IMR-90 (cell line): ENCODE results near the gene CFAP92.

ENCODE experiments used
- CEBPB ChIP-seq: IDR thresholded peaks from 2 replicates; pipeline ENCODE4 v1.6.1; 2012; ENCODE audit warnings: low read depth, low read length, improper control_type of control experiment
- CTCF ChIP-seq: conservative IDR thresholded peaks from 2 replicates; pipeline ENCODE4 v1.5.1; 2012; ENCODE audit warnings: mild to moderate bottlenecking, low read depth, low read length, improper control_type of control experiment
- FOS ChIP-seq: fragments of 150-350 bp; IDR thresholded peaks from 2 replicates; pipeline ENCODE4 v1.6.1; 2016; ENCODE audit warnings: low read depth, low read length
- NFE2L2 ChIP-seq: fragments of 150-350 bp; IDR thresholded peaks from 2 replicates; pipeline ENCODE4 v1.6.1; 2016; ENCODE audit warnings: low read depth, mild to moderate bottlenecking, low read length
- POLR2A ChIP-seq: IDR thresholded peaks from 2 replicates; pipeline ENCODE4 v1.6.1; 2012; ENCODE audit warnings: mild to moderate bottlenecking, low read depth, low read length
- RFX5 ChIP-seq: IDR thresholded peaks from 2 replicates; pipeline ENCODE4 v1.8.0; 2012; ENCODE audit warnings: low read depth, mild to moderate bottlenecking, low read length, moderate library complexity

DNA sequence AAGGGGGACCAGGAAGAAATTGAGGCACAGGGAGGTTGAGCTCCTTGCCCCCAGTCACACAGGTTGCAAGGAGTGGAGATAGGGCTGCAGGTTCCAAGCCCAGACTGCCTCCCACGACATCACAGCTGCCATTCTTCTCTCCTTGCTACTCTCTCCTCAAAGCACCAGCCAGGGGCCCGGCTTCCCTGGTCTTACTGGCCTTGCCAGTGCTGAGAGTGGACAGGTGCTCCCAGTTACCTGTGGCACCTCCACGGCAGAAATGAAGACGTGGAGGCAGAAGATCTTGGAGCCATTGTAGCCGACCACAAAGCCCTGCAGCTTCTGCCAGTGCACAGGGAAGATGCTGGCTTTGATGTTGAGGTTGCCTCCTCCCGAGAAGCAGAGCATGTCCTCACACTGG lies 132.4 kb downstream of the CFAP92 start:
- TF ChIP-seq CTCF = no peak
- TF ChIP-seq NFE2L2 = no peak
- TF ChIP-seq CEBPB = no peak
- no peak for TF ChIP-seq POLR2A
- TF ChIP-seq RFX5 = no peak
- TF ChIP-seq FOS = no peak
